ENCODE results near the gene IL3. TPM values are rescaled to one million over a fixed set of nuclear protein-coding genes. Genes with fewer than 3 reads are reported as not detected.

The IL3 gene
- total RNA-seq, 1 donor from 2014 or later, result not detected

- Mint-ChIP-seq H3K9me3 (ENCODE audit: low read depth) (no peaks in the 10 kb centered on the region), H3K27me3 (peaks cover 6% of the 10 kb centered on the region), H3K4me1 (ENCODE audit: low read depth) (no peaks in the 10 kb centered on the region), H3K36me3 (ENCODE audit: insufficient read depth) (no peaks in the 10 kb centered on the region), H3K4me3 (ENCODE audit: low read depth) (no peak overlapping the region), H3K27ac (no peak overlapping the region)
- no peak for DNase-seq (ENCODE audit: low spot score, unreplicated experiment)
- TF ChIP-seq CTCF (IDR thresholded peaks at IDR 0.05; ENCODE audit: unreplicated experiment), result no peak
Measured at GRCh38 chr5:132050136-132050535, 10.3 kb upstream of the IL3 start.

- no peaks in the 10 kb centered on the region for H3K36me3 Mint-ChIP-seq (ENCODE audit: insufficient read depth)
- no peak for TF ChIP-seq CTCF (IDR thresholded peaks at IDR 0.05; ENCODE audit: unreplicated experiment)
- H3K27me3 Mint-ChIP-seq, result peaks cover 6% of the 10 kb centered on the region
- H3K27ac Mint-ChIP-seq, result no peak overlapping the region
- H3K9me3 Mint-ChIP-seq (ENCODE audit: low read depth), result no peaks in the 10 kb centered on the region
- H3K4me1 Mint-ChIP-seq (ENCODE audit: low read depth), result no peaks in the 10 kb centered on the region
- H3K4me3 Mint-ChIP-seq (ENCODE audit: low read depth), result no peak overlapping the region
- DNase-seq (ENCODE audit: low spot score, unreplicated experiment), result no peak
Measured at GRCh38 chr5:132050661-132051552, 9.5 kb upstream of the IL3 start.

- Mint-ChIP-seq H3K27ac (no peak overlapping the region), H3K27me3 (peaks cover 6% of the 10 kb centered on the region)
Measured at GRCh38 chr5:132052520-132052919, 7.9 kb upstream of the IL3 start.

GRCh38 chr5:132053483-132053882 is 7.0 kb upstream of the IL3 start:
- Mint-ChIP-seq H3K9me3 (ENCODE audit: low read depth) (no peaks in the 10 kb centered on the region), H3K27ac (no peak overlapping the region)

More at GRCh38 chr5:132052520-132052919, 7.9 kb upstream of the IL3 start:
- TF ChIP-seq CTCF (IDR thresholded peaks at IDR 0.05; ENCODE audit: unreplicated experiment), result no peak
- Mint-ChIP-seq H3K36me3 (ENCODE audit: insufficient read depth) (no peaks in the 10 kb centered on the region), H3K9me3 (ENCODE audit: low read depth) (no peaks in the 10 kb centered on the region), H3K4me1 (ENCODE audit: low read depth) (no peaks in the 10 kb centered on the region), H3K4me3 (ENCODE audit: low read depth) (no peak overlapping the region)
- no peak for DNase-seq (ENCODE audit: low spot score, unreplicated experiment)

More at GRCh38 chr5:132053483-132053882, 7.0 kb upstream of the IL3 start:
- no peak for TF ChIP-seq CTCF (IDR thresholded peaks at IDR 0.05; ENCODE audit: unreplicated experiment)
- no peaks in the 10 kb centered on the region for H3K4me1 Mint-ChIP-seq (ENCODE audit: low read depth)
- H3K27me3 Mint-ChIP-seq, result peaks cover 6% of the 10 kb centered on the region
- H3K4me3 Mint-ChIP-seq (ENCODE audit: low read depth), result no peak overlapping the region
- H3K36me3 Mint-ChIP-seq (ENCODE audit: insufficient read depth), result no peaks in the 10 kb centered on the region
- DNase-seq (ENCODE audit: low spot score, unreplicated experiment), result no peak
